Renal cortex interstitium (tissue), 11 donors: ENCODE data around the gene MXD3. TPM values are rescaled to one million over a fixed set of nuclear protein-coding genes. Genes with fewer than 3 reads are reported as not detected.
"Not testable (repeated sequence)": the region's sequence is repeated elsewhere in the genome, so short reads cannot be mapped to it uniquely, and the experiment has no call there.

Experiments used
- DNase-seq, 11 donors: peaks; one replicate each; pipeline ENCODE4 v3.0.0-alpha.2; 2013; ENCODE audit warnings: low read depth in 9 of 11, low spot score in 4 of 11; ENCODE audit errors: extremely low read depth in 1 of 11
- polyA plus RNA-seq, 3 donors: library from polyadenylated mRNA; unstranded; fragments of 120-200 nt; gene quantifications; one replicate each; pipeline ENCODE4 v1.2.1, GENCODE V29; 2013; ENCODE audit not compliant: insufficient read length in 3 of 3

The MXD3 gene
- polyA plus RNA-seq, 3 donors: 15.2 to 26.5 (median 22.1) TPM

GRCh38 chr5:177349762-177350161 lies 38.1 kb upstream of the MXD3 start:
- no peak for DNase-seq

- no peak for DNase-seq
Measured at GRCh38 chr5:177349362-177349647, 37.6 kb upstream of the MXD3 start.

- no peak for DNase-seq
Measured at GRCh38 chr5:177347699-177348098, 36.0 kb upstream of the MXD3 start.

- no peak for DNase-seq
Measured at GRCh38 chr5:177346820-177347219, 35.1 kb upstream of the MXD3 start.

- no peak for DNase-seq
Measured at GRCh38 chr5:177344891-177345290, 33.2 kb upstream of the MXD3 start.

- no peak for DNase-seq
Measured at GRCh38 chr5:177343777-177344176, 32.1 kb upstream of the MXD3 start.

GRCh38 chr5:177343000-177343399 lies 31.3 kb upstream of the MXD3 start:
- not testable (repeated sequence) for DNase-seq

- DNase-seq: no peak
Measured at GRCh38 chr5:177339107-177339638, 27.5 kb upstream of the MXD3 start.

GRCh38 chr5:177338251-177339106 lies 26.8 kb upstream of the MXD3 start:
- no peak for DNase-seq

- no peak for DNase-seq
Measured at GRCh38 chr5:177336603-177337494, 25.2 kb upstream of the MXD3 start.

GRCh38 chr5:177336112-177336511 lies 24.4 kb upstream of the MXD3 start:
- no peak for DNase-seq

- no peak for DNase-seq
Measured at GRCh38 chr5:177335701-177336065, 24.0 kb upstream of the MXD3 start.

GRCh38 chr5:177334781-177335700 lies 23.3 kb upstream of the MXD3 start:
- no peak for DNase-seq

- DNase-seq: no peak
Measured at GRCh38 chr5:177334155-177334551, 22.5 kb upstream of the MXD3 start.

GRCh38 chr5:177333420-177334154 lies 21.9 kb upstream of the MXD3 start:
- DNase-seq: no peak

- DNase-seq: no peak
Measured at GRCh38 chr5:177332896-177333260, 21.2 kb upstream of the MXD3 start.

- no peak for DNase-seq
Measured at GRCh38 chr5:177332031-177332895, 20.6 kb upstream of the MXD3 start.
